KMS-11 (cell line): ENCODE results near the gene EAF1.

ENCODE experiments used
- H2AFZ ChIP-seq: fragments of 200-600 bp; sonication (generic); 2 replicates; pipeline ENCODE4 v1.6.1; 2016; ENCODE audit warnings: antibody characterized with exemption, mixed run types, low read depth
- H3K27ac ChIP-seq: fragments of 200-600 bp; sonication (generic); 2 replicates; pipeline ENCODE4 v1.6.1; 2016; ENCODE audit warnings: mild to moderate bottlenecking, mixed run types
- H3K27me3 ChIP-seq: fragments of 200-600 bp; sonication (generic); 2 replicates; pipeline ENCODE4 v1.6.1; 2017; ENCODE audit warnings: mild to moderate bottlenecking, low read depth, mixed run types, moderate library complexity; ENCODE audit not compliant: insufficient read depth
- H3K36me3 ChIP-seq: fragments of 200-600 bp; sonication (generic); 2 replicates; pipeline ENCODE4 v1.6.1; 2017; ENCODE audit warnings: mild to moderate bottlenecking, mixed run types; ENCODE audit not compliant: insufficient read depth
- H3K4me1 ChIP-seq: fragments of 200-600 bp; sonication (generic); 2 replicates; pipeline ENCODE4 v1.6.1; 2016; ENCODE audit warnings: mild to moderate bottlenecking, low read depth, mixed run types; ENCODE audit not compliant: poor library complexity, severe bottlenecking
- H3K4me2 ChIP-seq: fragments of 200-600 bp; sonication (generic); 2 replicates; pipeline ENCODE4 v1.7.0; 2016; ENCODE audit warnings: mild to moderate bottlenecking, mixed run types
- H3K4me3 ChIP-seq: fragments of 200-600 bp; sonication (generic); IDR thresholded peaks from 2 replicates; pipeline ENCODE4 v1.6.1; 2017; ENCODE audit warnings: low read depth, low read length, mixed read lengths; ENCODE audit not compliant: insufficient read depth
- H3K79me2 ChIP-seq: fragments of 200-600 bp; sonication (generic); 2 replicates; pipeline ENCODE4 v1.6.1; 2016; ENCODE audit warnings: low read depth, mixed run types; ENCODE audit not compliant: insufficient read depth
- H3K9ac ChIP-seq: fragments of 200-600 bp; sonication (generic); 2 replicates; pipeline ENCODE4 v1.6.1; 2016; ENCODE audit warnings: mild to moderate bottlenecking, mixed run types
- H4K20me1 ChIP-seq: fragments of 200-600 bp; sonication (generic); 2 replicates; pipeline ENCODE4 v1.6.1; 2016; ENCODE audit warnings: mild to moderate bottlenecking, mixed run types; ENCODE audit not compliant: insufficient read depth
- CTCF ChIP-seq: fragments of 200-600 bp; sonication (generic); conservative IDR thresholded peaks from 2 replicates; pipeline ENCODE4 v1.6.1; 2017; ENCODE audit warnings: low read depth, mild to moderate bottlenecking, antibody characterized with exemption, low read length, moderate library complexity, mixed read lengths

Gene EAF1

GRCh38 chr3:15467227-15468181 is 40.1 kb downstream of the EAF1 start:
- Histone ChIP-seq H3K79me2 (no peaks in the 10 kb centered on the region), H3K27me3 (no peaks in the 10 kb centered on the region), H2AFZ (peak overlapping the region; percentile 30; the same call in 1 of the 2 replicates), H3K36me3 (no peaks in the 10 kb centered on the region), H3K4me1 (peaks cover 25% of the 10 kb centered on the region), H3K4me3 (no peak overlapping the region), H3K4me2 (peak overlapping the region; percentile 57), H4K20me1 (no peaks in the 10 kb centered on the region), H3K9ac (no peak overlapping the region), H3K27ac (peak overlapping the region; percentile 21; the same call in 1 of the 2 replicates)
- no peak for TF ChIP-seq CTCF

- Histone ChIP-seq H3K79me2 (no peaks in the 10 kb centered on the region), H3K36me3 (no peaks in the 10 kb centered on the region), H3K4me3 (no peak overlapping the region), H3K27me3 (no peaks in the 10 kb centered on the region), H2AFZ (no peak overlapping the region), H3K4me2 (no peak overlapping the region), H3K27ac (no peak overlapping the region), H3K9ac (no peak overlapping the region), H3K4me1 (peaks cover 25% of the 10 kb centered on the region), H4K20me1 (no peaks in the 10 kb centered on the region)
- TF ChIP-seq CTCF = no peak
Measured at GRCh38 chr3:15470261-15470660, 42.9 kb downstream of the EAF1 start.

- H3K36me3 ChIP-seq = no peaks in the 10 kb centered on the region
Measured at GRCh38 chr3:15470849-15471248, 43.5 kb downstream of the EAF1 start.

GRCh38 chr3:15471861-15472260 is 44.5 kb downstream of the EAF1 start:
- Histone ChIP-seq H2AFZ (no peak overlapping the region), H3K27me3 (no peaks in the 10 kb centered on the region), H3K4me1 (peaks cover 19% of the 10 kb centered on the region), H3K79me2 (no peaks in the 10 kb centered on the region), H3K9ac (no peak overlapping the region), H3K36me3 (no peaks in the 10 kb centered on the region), H3K27ac (no peak overlapping the region), H3K4me2 (no peak overlapping the region), H3K4me3 (no peak overlapping the region), H4K20me1 (no peaks in the 10 kb centered on the region)
- no peak for TF ChIP-seq CTCF

More at GRCh38 chr3:15470849-15471248, 43.5 kb downstream of the EAF1 start:
- no peak for TF ChIP-seq CTCF
- Histone ChIP-seq H4K20me1 (no peaks in the 10 kb centered on the region), H3K4me3 (no peak overlapping the region), H3K27ac (no peak overlapping the region), H3K79me2 (no peaks in the 10 kb centered on the region), H2AFZ (no peak overlapping the region), H3K27me3 (no peaks in the 10 kb centered on the region), H3K9ac (no peak overlapping the region), H3K4me2 (no peak overlapping the region), H3K4me1 (peaks cover 25% of the 10 kb centered on the region)
